Activated T-cell treated with anti-CD3 and anti-CD28 coated beads for 1 hour (primary cell): ENCODE data around the gene SNX25.
"Not testable (repeated sequence)": the region's sequence is repeated elsewhere in the genome, so short reads cannot be mapped to it uniquely, and the experiment has no call there.

ENCODE experiments used
- DNase-seq: peaks from one replicate; pipeline ENCODE4 v3.0.0-alpha.2; 2020; ENCODE audit warnings: low read depth

SNX25 gene

DNA sequence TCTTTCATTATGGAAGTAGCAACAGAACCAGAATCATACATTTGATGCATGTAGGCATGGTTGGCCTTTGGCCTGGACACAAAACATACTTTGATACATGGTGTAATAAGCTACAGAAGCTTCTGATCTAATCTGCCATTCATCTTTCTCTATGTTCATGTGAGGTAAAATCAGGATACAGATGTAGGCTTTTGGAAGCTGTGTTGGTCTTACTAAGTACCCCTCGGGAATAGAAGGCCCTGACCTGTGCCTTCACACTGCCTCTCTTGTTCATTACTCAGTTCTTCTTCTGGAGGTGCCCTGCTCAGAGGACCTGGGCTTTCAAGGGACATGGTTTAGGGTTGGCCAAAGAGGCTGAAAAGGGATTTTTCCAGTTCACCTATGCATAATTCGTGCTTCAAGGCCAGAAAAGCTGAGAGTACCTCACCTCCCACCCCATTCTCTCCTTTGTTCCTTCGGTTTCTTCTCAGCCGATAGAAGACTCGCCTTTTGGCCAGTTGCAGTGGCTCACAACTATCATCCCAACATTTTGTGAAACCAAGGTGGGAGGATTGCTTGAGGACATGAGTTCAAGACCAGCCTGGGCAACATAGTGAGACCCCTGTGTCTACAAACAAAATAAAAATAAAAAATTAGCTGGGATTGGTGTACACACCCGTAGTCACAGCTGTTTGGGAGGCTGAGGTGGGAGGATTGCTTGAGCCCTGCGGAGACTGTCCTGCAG lies 25.9 kb downstream of the SNX25 start:
- DNase-seq = no peak

DNA sequence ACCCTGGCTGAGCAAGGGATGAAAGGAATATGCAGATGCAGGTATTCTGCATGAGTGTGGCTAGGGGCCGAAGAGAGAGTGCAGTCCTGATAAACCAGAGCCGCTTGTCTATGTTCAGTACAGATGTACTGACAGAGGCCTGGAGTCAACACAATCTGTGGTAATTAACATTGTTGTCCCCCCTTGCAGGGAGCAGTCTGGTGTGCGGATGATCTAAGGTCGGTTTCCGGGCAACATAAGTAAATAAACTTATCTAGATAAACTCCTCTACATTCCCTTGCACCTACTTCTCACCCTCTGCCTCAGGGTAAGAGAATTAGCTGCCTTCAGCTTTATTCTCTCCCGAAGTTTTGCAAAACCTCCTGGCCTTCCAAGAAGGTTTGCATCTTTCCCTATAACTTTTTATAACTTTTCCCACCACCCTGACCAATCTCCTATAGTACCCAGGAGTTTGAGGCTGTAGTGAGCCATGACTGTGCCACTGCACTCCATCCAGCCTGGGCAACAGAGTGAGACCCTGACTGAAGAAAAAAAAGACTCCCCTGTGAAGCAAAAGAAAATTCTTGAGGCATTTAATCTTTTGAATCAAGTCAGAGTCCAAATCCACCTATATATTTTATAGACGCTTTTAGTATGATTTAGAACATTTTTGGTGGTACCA lies 26.6 kb downstream of the SNX25 start:
- DNase-seq = no peak

DNA sequence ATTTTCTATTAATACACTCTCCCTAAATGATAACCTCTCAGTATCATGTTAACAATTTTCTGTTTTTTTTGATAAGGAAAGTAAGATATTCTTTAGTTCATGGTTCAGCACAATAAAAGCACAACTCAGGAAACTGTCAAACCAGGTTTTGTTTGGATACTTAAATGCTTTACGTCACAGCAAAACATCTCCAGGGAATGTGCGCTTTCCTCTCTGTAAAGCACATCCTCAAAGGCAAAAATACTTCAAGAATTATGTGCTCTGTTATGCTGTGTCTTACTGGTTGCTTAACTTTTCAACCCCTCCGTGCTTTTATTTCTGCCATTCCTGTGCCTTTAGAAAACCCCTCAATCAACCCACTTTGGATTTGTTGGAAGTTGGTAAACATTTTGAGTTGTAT lies 27.8 kb downstream of the SNX25 start:
- no peak for DNase-seq

DNA sequence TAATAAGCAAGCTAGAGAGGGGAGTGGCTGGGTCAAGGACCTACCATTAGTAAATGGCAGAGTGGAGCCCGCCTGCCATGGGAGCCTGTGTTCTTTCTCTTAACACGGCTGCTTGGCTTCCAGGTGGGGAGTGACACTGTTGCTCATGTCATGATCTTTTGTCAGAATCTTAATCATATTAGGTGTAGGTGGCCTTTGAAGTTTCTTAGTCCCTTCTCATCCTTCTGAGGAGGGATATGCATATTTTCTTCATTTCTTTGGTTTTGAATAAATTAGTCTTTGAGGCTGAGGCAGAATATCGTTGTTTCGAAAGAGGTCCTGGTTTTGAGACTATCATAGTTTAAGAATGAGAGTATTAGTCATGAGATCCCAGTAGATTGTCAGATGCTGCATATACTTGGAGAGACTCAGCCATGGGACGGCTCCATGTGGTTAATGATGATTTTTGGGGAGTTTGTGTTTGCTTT lies 28.9 kb downstream of the SNX25 start:
- DNase-seq = no peak

DNA sequence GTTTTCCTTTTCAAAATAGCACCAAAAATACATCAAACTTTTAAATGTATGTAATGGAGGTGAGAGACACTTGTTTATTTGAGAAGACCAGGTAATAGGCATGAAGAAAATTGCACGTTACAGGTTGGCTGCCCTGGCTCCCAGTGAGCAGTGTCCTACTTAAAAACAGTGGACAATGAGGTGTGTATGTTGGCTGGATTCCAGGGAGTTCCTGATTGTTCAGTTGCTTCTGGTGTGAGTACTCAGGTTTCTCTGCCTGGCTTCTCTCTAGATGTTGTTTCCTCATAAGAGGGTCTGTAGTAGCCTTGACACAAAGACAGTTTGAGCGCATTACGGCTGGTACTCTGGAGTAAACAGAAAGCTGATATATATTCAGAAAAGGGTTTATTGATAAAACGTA lies 29.4 kb downstream of the SNX25 start:
- DNase-seq = no peak

DNA sequence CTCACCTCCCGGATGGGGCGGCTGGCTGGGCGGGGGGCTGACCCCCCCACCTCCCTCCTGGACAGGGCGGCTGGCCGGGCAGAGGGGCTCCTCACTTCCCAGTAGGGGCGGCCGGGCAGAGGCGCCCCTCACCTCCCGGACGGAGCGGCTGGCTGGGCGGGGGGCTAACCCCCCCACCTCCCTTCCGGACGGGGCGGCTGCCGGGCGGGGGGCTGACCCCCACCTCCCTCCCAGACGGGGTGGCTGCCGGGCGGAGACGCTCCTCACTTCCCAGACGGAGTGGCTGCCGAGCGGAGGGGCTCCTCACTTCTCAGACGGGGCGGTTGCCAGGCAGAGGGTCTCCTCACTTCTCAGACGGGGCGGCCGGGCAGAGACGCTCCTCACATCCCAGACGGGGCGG lies 31.1 kb downstream of the SNX25 start:
- DNase-seq = not testable (repeated sequence)

DNA sequence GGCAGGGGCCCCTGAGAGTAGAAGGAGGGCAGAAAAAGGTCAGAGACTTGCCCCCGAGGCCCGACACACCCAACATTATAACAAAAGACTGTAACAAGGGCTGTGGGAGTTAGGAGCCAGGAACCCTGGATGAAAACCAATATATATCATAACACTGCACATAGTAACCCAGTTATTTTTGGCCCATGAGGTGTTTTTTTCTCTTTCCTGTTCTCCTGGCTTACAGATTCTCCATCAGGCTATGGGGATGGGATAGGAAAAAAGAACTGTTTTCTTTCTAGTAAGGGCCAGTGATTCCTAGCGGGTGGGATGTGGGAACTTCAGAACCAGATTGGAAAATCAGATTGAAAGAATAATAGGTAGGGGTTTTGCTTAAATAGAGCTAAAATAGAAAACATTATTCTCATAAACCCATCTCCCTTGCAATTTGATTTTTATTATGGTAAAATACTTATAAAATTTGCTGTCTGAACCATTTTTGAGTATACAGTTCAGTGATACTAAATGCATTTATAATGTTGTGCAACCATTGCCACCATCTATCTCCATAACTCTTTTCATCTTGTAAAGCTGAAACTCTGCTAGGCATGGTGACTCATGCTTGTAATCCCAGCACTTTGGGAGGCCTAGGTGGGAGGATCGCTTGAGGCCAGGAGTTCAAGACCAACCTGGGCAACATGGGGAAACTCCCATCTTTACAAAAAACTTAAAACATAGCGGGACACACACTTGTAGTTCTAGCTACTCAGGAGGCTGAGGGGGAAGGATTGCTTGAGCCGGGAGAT lies 33.5 kb downstream of the SNX25 start:
- no peak for DNase-seq

DNA sequence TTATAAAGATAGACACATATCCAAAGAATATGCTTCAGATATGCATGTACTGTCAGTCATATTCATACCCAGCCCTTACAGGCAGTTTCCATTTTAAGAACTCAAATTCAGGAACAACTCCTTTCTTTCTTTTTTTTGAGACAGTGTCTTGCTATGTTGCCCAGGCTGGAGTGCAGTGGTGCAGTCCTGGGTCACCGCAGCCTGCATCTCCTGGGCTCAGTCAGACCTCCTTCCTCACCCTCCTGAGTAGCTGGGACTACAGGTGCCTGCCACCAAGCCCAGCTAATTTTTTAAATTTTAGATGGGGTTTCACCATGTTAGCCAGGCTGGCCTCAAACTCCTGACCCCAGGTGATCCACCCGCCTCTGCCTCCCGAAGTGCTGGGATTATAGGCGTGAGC lies 34.5 kb downstream of the SNX25 start:
- no peak for DNase-seq

DNA sequence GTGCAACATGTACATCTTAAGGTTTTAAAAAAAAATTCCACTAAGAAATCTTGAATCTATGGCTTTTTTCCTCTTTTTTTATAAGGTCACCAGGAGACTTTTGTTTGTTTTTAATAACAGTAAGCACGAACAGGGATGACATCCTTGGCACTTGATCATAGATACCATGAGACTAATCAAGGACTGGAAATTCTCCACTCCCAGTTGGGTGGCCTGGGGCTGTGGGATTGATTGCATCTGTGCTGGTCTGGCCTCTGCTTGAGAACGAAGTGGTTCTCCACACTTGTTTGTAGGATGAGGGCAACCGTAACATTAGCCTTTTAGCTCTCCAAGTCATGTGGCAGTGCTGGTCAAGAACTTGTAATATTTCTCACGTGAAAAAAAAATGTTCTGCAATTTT lies 35.4 kb downstream of the SNX25 start:
- DNase-seq = no peak

DNA sequence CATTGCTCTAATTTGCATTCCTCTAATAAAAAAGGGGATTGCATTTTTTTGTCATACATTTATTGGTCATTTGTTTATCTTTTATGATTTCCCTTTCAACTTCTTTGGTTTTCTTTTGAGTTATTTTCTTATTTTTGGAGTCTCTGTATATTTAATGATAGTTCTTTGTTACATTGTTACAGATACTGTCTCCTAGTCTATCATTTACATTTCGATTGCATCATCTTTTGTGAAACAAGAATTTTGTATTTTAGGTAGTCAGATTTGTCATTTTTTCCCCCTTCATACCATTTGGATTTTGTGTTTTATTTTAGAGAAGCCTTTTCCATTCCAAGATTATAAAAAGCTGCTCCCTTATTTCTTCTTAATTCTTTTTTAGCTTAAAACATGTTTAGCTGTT lies 37.1 kb downstream of the SNX25 start:
- DNase-seq = no peak

DNA sequence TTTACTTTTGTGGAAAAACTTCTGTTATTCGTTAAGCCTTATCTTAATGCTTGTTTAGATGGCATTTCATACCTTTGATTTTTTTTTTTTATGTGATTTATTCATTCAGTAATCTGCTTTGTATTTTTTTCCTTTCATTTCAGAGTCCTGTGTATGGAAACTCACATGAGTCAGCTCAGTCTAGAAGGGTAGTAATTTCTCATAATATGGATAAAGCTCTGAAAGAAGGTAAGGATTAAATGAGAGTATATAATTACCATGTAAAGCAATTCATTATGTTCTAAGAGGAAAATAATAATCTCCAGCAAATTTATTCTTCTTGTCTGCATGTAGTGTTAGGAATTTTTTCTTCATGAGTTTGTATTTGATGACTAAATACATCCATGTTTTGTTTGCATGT lies 37.8 kb downstream of the SNX25 start:
- DNase-seq = no peak

DNA sequence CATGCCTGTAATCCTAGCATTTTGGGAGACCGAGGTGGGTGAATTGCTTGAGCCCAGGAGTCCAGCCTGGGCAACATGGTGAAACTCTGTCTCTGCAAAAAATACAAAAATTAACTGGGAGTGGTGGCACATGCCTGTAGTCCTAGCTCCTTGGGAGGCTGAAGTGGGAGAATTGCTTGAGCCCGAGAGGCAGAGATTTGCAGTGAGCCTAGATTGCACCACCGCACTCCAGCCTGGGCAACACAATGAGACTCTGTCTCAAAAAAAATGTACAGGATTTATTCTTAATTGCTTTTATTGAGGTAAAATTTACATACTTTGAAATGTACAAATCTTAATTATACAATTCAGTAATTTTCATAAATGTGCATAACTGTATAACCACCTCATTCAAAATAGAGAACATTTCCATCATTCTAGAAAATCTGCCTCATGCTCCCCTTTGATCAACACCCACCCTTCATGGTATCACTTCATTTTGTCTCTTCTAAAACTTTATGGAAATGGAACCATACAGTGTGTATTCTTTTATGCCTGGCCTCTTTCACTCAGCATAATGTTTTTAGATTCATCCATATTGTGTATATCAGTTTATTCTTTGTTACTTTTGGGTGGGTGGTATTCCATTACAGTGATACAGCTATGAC lies 39.1 kb downstream of the SNX25 start:
- no peak for DNase-seq

DNA sequence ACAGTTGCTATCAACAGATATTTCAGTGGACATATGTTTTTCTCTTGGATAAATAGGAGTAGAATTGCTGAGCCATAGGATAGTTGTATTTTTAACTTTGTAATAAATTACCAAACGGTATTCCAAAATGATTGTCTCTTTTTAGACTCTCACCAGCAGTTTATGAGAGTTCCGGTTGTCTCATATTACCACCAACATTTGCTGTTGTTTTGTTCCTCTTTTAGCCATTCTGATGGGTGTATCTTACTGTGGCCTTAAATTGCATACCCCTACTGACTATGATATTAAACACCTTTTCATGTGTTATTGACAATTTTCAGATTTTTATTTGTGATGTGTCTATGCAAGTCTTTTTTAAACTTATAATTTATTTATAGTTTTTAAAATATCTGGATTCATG lies 39.7 kb downstream of the SNX25 start:
- no peak for DNase-seq

DNA sequence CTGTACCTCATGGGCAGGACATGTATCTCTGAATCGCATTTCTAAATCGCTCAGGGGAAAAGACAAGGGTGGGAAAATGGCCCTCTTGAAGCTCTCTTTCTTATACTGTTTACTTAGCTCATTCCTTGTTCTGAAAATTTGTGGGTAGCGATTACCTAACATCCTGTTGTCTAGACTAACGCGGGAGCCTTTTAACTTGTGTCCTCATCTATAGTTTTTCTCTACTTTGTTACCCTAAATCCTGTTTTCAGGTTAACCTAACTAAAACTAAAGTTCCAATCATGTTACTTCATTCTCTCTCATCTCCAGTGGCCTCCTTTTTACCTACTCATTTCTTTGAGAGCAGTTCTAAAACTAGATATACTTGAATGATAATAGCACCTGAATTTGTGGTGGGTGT lies 45.0 kb downstream of the SNX25 start:
- no peak for DNase-seq

DNA sequence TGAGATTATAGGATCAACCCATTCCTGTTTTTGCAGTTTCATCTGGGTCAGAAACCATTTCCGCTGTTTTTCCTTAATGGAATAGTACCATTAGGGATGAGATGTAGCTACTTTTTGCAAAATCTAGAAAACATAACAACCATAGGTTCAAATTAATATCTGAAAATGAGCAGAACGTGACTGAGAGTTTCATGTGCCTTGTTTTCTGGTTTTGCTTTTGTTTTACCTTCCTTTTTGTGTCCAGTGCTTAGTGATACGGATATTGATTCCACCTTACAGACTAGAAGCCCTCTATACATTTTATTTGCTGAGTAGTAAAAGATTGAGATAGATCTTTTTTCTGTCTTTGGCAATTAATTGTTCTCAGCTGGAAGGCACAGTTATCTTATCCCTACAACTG lies 46.5 kb downstream of the SNX25 start:
- no peak for DNase-seq

DNA sequence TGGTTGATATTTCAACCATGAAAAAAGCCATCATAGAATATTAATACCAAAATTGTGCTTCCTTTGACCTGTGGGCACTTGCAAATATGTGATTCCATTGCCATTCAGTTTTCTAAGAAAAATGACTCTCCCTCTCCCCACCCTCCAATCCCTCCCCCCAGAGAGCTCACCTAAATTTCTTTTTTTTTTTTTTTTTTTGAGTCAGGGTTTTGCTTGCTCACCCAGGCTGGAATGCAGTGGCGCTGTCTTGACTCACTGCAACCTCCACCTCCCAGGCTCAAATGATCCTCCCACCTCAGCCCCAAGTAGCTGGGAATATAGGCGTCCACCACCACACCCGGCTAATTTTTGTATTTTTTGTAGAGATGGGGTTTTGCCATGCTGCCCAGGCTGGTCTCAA lies 47.0 kb downstream of the SNX25 start:
- no peak for DNase-seq

DNA sequence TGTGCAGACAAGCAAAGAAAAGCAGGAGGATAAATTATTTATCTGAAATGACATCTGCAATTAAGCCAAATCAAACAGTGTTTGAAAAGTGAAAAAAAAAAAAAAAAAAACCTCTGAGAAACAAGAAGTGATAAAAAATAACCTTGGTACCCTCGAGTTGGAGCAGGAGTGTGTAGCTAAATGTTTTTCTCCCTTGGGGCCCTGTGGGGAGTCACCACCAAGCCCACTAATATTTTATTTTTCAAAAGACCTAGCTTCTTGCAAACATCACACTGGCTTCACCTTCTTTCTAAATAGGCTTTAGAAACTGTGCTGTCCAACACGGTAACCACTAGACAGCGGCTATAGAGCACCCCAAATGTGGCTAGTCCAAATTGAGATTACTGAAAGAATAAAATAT lies 47.7 kb downstream of the SNX25 start:
- no peak for DNase-seq

DNA sequence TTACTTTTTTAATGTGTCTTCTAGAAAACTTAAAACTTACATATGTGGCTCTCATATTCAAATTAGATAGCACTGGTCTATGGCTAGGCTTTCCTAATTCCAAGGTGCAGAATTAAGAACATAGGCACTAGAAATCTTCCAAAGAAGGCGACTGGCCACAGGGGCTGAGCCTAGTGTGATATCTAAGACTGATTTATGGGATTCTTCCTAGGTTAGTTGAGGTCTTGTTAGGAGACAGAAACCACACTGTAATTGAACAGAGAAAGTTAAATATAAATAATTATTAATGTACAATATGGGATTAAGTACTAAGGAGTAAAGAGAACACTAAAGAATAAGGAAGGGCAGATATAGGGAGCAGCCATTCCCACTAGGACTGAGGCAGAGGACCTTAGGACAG lies 48.3 kb downstream of the SNX25 start:
- no peak for DNase-seq

DNA sequence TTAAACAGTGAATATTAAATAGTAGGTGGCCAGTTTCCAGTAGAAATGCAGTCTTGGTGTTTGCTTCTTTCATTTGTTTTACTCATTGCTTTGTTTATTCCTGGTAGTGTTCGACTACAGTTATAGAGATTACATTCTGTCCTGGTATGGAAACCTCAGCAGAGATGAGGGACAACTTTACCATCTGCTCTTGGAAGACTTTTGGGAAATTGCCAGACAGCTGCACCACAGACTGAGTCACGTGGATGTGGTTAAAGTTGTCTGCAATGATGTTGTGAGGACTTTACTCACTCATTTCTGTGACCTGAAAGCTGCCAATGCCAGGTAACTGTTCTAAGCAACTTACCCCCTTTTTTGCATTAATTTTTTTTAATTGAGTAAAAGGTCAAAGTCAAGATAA lies 49.3 kb downstream of the SNX25 start:
- DNase-seq = not testable (repeated sequence)

DNA sequence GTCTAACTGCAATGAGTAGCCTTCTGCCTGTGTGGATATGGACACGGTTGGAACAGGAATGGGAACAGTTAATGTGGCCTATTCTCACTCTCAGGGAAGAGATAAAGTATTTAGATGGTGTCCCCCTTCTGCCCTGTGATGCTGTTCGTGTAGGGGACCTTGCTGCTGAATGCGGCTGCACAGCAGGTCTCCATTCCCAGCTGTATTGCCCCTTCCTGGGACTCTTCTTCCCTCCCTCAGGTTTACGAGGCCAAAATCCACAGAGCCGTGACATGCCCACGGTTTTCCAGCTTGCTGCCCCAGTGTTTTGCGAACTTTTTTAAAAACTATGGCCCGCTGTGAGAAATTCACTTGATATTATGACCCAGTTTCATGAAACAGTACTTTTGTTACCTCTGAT lies 50.3 kb downstream of the SNX25 start:
- DNase-seq = no peak

DNA sequence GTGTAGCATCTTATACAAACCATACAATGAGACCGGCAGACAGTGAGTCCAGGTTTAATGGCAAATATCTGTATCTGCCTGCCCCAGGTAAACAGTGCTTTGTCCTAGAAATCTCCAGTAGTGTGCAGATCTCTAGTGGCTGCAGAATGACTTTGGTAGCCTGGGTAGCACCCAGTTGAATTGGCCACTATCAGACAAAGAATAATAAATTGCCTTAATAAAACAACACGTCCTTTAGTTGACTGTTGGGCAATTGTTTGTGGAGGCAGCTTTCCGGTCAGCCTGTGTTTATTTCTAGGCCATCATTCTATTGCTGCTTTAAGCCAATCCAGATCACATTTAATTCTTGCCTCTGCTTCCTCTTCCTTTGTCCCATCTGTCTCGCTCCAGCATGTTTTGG lies 52.5 kb downstream of the SNX25 start:
- no peak for DNase-seq

DNA sequence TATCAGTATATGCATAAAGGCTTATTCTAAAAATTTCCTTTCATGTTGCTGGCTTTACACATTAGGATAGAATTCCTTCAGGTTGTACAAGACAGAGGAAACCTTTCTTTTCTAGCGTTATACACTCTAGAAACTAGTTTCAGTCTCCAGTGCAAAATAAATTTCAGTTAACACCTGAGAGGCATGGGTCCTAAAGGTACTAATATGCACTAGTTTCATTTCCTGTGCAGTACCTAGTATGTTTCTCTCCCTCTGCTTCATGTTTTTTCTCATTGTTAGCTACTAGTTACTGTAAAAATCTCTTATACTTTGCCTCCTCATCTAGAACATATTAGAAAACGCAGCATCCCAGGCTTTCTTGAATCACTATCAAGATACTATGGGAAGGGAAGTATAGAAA lies 54.0 kb downstream of the SNX25 start:
- DNase-seq = no peak

DNA sequence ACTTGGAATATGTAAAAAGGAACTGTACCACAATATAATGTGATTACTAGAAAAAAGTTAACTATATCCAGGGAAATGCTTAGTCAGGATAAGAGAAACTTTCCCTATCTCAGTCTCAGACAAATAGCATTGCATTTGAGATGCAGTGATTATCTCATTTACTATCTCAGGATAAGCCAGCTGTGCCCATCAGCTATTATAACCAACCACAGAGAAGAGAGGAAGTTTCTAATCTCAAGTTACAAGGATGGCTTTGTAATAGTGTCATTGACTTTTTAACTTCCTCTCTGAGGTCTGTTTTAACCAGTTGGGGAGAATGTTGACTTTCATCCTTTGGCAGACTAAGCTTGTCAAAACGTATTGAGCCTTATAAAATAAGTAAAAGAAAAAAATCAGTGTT lies 56.5 kb downstream of the SNX25 start:
- DNase-seq = no peak
